DOHH2 (cell line): ENCODE measurements around the gene RNF13.

Source experiments
- EZH2phosphoT487 ChIP-seq: fragments of 200-600 bp; sonication (generic); IDR thresholded peaks from 2 replicates; pipeline ENCODE4 v1.6.1; 2017; ENCODE audit warnings: borderline replicate concordance, mild to moderate bottlenecking, antibody characterized with exemption, low read length, moderate library complexity, mixed read lengths
- TF ChIP-seq, protein P1 (sequence below): fragments of 200-600 bp; sonication (generic); IDR thresholded peaks from one replicate; pipeline ENCODE4 v1.5.1; 2014; ENCODE audit warnings: antibody characterized with exemption, mild to moderate bottlenecking, low read depth, low read length; ENCODE audit not compliant: poor library complexity, severe bottlenecking

DNA sequence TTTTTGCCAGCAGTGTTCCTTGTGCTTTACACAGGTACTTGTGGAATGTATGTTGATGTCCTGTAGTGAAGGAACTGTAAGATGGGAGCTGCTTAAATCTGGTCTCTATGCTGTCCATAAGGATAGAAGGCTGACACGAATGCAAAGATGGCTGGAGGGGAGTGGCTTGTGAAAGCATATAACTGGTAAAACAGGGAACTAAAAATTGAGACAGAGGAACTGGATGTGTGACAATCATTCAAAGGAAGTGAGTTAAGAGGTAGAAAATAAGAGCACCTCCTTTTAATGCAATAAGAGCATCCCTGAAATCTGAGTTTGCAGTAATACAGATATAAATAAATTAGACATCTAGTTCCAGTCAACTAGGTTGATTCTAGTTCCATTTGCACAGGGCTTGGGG, 35.2 kb downstream of the RNF13 start:
- TF ChIP-seq, protein P1, sequence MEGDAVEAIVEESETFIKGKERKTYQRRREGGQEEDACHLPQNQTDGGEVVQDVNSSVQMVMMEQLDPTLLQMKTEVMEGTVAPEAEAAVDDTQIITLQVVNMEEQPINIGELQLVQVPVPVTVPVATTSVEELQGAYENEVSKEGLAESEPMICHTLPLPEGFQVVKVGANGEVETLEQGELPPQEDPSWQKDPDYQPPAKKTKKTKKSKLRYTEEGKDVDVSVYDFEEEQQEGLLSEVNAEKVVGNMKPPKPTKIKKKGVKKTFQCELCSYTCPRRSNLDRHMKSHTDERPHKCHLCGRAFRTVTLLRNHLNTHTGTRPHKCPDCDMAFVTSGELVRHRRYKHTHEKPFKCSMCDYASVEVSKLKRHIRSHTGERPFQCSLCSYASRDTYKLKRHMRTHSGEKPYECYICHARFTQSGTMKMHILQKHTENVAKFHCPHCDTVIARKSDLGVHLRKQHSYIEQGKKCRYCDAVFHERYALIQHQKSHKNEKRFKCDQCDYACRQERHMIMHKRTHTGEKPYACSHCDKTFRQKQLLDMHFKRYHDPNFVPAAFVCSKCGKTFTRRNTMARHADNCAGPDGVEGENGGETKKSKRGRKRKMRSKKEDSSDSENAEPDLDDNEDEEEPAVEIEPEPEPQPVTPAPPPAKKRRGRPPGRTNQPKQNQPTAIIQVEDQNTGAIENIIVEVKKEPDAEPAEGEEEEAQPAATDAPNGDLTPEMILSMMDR = no peak
- TF ChIP-seq EZH2phosphoT487 = no peak
